WI38 (cell line): ENCODE results near the gene NFATC2.

Experiments
- H3K4me3 ChIP-seq: 2 replicates; pipeline ENCODE4 v1.5.1; 2011; ENCODE audit warnings: low read depth, mild to moderate bottlenecking, control low read depth, low read length
- TF ChIP-seq, protein P1 (sequence below): IDR thresholded peaks from 2 replicates; pipeline ENCODE4 v1.5.1; 2012; ENCODE audit warnings: low read depth, mild to moderate bottlenecking, control low read depth, low read length

Gene NFATC2

DNA sequence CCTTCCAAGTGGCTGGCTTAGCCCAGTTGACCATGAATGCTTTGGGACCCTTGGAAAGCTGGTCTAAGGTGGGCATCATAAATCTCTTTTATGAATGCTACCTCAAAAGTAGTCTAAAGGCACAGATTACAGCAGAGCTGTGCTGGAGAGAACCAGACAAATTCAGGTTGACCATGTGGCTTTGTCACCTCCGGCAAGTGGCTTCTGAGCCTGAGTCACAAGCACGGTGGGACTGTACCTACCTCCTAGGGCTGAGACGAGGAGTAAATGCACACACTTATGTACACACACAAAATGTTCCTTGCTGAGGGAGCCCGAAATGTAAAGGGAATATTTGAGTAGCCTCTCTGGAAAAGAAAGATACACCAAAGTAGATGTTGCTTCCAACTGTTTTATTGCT, 155.9 kb downstream of the NFATC2 start:
- TF ChIP-seq, protein P1, sequence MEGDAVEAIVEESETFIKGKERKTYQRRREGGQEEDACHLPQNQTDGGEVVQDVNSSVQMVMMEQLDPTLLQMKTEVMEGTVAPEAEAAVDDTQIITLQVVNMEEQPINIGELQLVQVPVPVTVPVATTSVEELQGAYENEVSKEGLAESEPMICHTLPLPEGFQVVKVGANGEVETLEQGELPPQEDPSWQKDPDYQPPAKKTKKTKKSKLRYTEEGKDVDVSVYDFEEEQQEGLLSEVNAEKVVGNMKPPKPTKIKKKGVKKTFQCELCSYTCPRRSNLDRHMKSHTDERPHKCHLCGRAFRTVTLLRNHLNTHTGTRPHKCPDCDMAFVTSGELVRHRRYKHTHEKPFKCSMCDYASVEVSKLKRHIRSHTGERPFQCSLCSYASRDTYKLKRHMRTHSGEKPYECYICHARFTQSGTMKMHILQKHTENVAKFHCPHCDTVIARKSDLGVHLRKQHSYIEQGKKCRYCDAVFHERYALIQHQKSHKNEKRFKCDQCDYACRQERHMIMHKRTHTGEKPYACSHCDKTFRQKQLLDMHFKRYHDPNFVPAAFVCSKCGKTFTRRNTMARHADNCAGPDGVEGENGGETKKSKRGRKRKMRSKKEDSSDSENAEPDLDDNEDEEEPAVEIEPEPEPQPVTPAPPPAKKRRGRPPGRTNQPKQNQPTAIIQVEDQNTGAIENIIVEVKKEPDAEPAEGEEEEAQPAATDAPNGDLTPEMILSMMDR: no peak

DNA sequence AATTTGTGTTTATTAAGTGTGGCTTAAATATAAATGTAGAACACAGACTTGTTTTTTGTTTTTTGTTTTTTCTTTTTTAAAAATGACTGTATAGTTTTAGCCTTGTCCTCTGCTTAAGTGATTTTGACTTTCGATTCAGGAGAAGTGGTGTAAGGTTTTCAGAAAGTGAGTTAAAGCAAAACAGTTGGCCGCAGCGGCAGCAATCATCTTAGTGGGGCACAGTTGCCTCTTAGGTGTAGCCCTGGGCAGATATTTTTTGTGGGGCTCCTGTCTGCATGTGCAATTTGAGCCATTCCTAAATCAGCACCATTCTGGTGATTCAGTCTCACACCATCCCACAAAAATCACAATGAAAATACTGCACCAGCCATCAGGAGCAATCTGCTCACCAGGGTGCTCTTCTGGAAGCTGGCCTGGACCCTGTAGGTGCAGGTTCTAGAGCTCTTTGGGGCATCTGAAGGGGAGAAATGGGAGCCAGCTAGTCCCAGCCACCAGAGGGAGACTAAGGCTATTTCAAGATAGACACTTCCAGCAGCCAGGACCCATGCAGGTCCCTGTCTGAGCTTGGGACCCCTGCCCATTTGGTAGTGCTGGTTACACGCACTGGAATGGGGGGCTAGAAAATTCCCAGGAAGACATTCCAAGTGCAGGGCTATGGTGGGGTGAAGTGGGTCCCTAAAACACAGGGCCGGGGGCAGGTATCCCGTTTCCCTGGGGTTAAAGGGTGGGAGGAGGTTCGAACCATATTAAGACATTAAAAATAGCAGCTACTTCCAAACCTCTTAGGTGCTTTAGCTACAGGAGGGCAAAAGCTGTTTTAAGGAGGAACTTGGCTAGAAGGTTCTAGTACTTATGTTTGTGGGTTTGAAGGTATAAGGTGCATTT, 156.6 kb downstream of the NFATC2 start:
- TF ChIP-seq, protein P1: peak; percentile 57
- no peak overlapping the region for H3K4me3 ChIP-seq

More for the DNA sequence above, 155.9 kb downstream of the NFATC2 start:
- H3K4me3 ChIP-seq: no peak overlapping the region

DNA sequence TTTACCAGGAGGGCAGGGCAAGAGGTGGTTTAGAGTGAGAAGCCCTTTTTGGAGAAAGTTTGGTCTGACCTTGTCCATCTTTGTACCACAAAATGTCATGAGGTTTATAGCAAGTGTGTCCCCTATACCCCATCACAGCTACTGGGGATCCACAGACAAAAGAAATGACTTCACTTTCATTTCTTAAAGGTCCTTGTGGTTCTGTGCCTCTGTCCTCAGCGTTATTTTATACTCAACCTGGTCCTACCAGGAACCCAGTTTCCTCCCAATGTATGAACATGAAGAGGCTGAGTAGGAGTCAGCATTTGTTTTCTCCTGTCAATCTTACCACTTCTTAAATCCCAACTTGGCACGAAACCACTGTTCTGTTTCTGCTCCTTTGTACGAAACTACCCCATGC, 157.6 kb downstream of the NFATC2 start:
- TF ChIP-seq, protein P1: no peak
- no peak overlapping the region for H3K4me3 ChIP-seq

DNA sequence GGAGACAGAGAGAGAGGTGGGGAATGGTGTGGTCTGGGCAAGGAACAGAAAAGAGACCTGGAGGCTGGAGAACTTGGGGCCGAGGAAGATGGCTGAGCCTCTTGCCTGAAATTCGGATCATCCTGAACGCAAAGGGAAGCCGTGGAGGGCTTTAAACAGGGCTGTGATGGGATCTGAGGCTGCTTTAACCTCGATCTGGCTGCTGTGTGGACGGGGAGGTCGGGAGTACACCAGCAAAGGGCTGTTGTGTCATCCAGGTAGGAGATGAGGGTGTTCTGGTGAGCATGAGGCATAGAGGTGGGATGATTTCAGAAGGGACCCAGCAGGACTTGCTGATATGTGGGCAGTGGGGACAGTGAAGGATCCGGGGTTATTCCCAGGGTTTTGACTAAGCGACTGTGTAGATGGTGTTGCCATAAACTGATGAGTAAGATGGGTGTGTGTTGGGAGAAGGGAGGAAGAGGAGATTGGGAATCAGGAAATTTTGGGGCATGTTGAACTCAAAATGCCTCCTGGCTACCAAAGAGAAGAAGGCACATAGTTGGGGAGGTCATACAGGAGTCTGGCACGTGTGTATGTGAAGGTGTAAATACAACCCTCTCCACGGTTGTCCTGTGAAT, 158.5 kb downstream of the NFATC2 start:
- no peak overlapping the region for H3K4me3 ChIP-seq
- TF ChIP-seq, protein P1: no peak

DNA sequence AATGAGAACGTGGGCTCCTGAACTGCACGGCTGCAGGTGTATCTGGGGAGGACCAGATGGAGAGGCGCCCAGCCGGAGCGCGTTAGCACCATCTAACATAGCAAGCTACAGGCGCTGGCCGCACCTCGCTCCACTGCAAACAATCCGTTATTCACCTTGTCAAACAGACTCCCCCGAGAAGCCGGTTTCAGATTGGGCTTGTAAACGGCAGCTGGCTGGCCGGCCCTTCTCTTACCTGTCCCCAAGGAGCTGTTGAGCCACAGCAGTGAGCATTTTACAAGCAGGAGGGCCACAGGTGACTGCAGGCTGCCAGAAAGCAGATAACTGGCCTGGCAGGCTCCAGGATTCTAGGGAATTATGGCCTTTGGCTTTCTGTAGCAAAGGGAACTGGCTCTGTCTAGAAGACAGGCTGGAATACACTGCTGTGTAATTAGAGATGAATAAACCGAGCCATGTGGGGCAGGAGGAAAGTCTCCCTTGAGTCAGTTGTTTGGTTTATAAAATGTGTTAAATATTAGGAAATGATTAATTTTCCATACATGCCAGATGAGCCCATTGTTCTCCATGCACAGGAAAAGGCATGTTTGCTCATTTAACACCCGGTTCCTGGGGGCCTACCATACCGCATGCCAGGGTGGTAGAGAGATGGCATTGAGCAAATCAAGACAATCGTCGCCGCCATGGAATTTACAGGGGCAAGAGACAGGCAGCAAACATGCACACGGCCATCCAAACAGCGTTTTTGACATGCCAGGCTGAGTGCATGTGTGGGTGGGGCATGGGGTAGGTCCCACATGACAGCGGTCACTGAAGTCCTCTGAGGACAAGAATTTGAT, 159.3 kb downstream of the NFATC2 start:
- no peak overlapping the region for H3K4me3 ChIP-seq
- TF ChIP-seq, protein P1: no peak

DNA sequence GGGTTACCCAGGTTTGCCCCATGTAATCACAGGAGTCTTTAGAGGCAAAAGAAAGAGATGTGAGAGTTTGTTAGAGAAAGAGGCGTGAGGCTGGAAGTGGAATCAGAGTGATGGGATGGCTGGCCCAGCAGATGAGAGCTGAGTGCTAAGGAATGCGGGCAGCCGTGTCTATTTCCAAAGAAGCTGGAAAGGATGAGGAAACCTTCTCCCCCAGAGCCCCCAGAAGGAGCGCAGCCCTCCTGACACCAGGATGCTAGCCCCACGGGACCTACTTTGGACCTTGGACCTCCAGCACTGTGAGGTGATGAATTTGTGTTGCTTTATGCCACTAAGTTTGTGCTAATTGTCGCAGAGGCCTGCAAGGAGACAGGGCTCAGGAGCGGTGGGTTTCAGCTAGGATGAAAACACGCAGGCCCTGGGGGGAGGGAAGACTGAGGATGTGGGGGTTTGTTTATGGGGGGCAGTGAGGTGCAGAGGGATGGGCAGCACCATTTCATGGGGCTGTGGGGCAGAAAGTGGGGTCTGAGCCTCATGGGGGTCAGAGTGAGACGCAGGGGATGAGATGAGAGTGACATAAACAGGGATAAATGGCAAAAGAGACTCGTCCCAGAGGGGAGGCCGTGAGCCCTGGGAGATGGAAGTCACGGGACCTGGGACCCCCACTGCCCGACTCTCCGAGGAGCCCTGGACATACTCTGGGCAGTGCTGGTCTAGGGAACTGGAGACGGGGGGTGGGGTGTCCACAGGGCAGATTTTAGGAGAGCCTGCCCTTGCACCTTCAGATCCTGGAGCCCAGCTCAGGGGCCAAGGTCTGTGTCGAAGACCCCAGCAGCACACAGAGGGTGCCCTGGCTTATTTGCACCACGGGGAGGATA, 160.2 kb downstream of the NFATC2 start:
- TF ChIP-seq, protein P1: no peak
- H3K4me3 ChIP-seq: no peak overlapping the region
